ENCODE data around the gene ZNF566. TPM values are rescaled to one million over a fixed set of nuclear protein-coding genes. Genes with fewer than 3 reads are reported as not detected.

ZNF566 gene
- total and polyA plus RNA-seq, 2 of the 13 experiments (the other 11 are each of a cell fraction or from before 2014, with no cell fraction given): 4.8 to 13.7 TPM

- TF ChIP-seq ZBTB26 (CRISPR knock-in tag; IDR thresholded peaks at IDR 0.05; ENCODE audit: borderline replicate concordance) (no peak), SAP130 (CRISPR knock-in tag; IDR thresholded peaks at IDR 0.05; ENCODE audit: low read depth) (peak; percentile 66), HNF4A (CRISPR knock-in tag; IDR thresholded peaks at IDR 0.05) (no peak), SOX6 (IDR thresholded peaks at IDR 0.05) (no peak), SOX6 (CRISPR knock-in tag; IDR thresholded peaks at IDR 0.05) (peak; percentile 35; the same call in 1 of the 2 replicates), MXD1 (CRISPR knock-in tag; IDR thresholded peaks at IDR 0.05) (peak; percentile 74; the same call in 1 of the 2 replicates), BHLHE40 (IDR thresholded peaks at IDR 0.05; ENCODE audit: low read length) (no peak), PHF20 (CRISPR knock-in tag; IDR thresholded peaks at IDR 0.05) (0 out of 2 replicates have a peak, but pooled peaks have one; percentile 21), ZNF570 (CRISPR knock-in tag; IDR thresholded peaks at IDR 0.05; ENCODE audit: borderline replicate concordance) (no peak), ZNF746 (CRISPR knock-in tag; IDR thresholded peaks at IDR 0.05) (no peak), RORA (CRISPR knock-in tag; IDR thresholded peaks at IDR 0.05) (no peak), ZNF260 (CRISPR knock-in tag; IDR thresholded peaks at IDR 0.05; ENCODE audit: borderline replicate concordance, low read depth) (no peak), ZBTB34 (CRISPR knock-in tag; IDR thresholded peaks at IDR 0.05) (no peak), ZNF572 (CRISPR knock-in tag; IDR thresholded peaks at IDR 0.05) (no peak), NCOA2 (CRISPR knock-in tag; IDR thresholded peaks at IDR 0.05) (no peak; the same call in 1 of the 2 replicates), TRIM24 (CRISPR knock-in tag; IDR thresholded peaks at IDR 0.05) (no peak), JUNB (CRISPR knock-in tag; IDR thresholded peaks at IDR 0.05; ENCODE audit: borderline replicate concordance) (no peak), HDAC1 (CRISPR knock-in tag; IDR thresholded peaks at IDR 0.05) (peak; percentile 59), DMAP1 (CRISPR knock-in tag; IDR thresholded peaks at IDR 0.05) (no peak), MAFK (conservative IDR thresholded peaks at IDR 0.05 in 1 of 2, IDR thresholded peaks at IDR 0.05 in 1 of 2; ENCODE audit: low read length in 2 of 2) (no peak), CC2D1A (CRISPR knock-in tag; IDR thresholded peaks at IDR 0.05) (no peak), SOX5 (CRISPR knock-in tag; IDR thresholded peaks at IDR 0.05; ENCODE audit: borderline replicate concordance) (no peak), RFXANK (CRISPR knock-in tag; IDR thresholded peaks at IDR 0.05) (no peak), ZNF644 (CRISPR knock-in tag; IDR thresholded peaks at IDR 0.05; ENCODE audit: low read depth) (no peak)
- TF ChIP-seq, protein P1, sequence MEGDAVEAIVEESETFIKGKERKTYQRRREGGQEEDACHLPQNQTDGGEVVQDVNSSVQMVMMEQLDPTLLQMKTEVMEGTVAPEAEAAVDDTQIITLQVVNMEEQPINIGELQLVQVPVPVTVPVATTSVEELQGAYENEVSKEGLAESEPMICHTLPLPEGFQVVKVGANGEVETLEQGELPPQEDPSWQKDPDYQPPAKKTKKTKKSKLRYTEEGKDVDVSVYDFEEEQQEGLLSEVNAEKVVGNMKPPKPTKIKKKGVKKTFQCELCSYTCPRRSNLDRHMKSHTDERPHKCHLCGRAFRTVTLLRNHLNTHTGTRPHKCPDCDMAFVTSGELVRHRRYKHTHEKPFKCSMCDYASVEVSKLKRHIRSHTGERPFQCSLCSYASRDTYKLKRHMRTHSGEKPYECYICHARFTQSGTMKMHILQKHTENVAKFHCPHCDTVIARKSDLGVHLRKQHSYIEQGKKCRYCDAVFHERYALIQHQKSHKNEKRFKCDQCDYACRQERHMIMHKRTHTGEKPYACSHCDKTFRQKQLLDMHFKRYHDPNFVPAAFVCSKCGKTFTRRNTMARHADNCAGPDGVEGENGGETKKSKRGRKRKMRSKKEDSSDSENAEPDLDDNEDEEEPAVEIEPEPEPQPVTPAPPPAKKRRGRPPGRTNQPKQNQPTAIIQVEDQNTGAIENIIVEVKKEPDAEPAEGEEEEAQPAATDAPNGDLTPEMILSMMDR (CRISPR knock-in tag; IDR thresholded peaks at IDR 0.05): no peak
- TF ChIP-seq, protein P2, sequence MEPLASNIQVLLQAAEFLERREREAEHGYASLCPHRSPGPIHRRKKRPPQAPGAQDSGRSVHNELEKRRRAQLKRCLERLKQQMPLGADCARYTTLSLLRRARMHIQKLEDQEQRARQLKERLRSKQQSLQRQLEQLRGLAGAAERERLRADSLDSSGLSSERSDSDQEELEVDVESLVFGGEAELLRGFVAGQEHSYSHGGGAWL (CRISPR knock-in tag; IDR thresholded peaks at IDR 0.05): no peak
Observed at GRCh38 chr19:36418287-36419001, 70.9 kb downstream of the ZNF566 start, which contains the start of gene ZFP82 (continued).
